Ramos (cell line): ENCODE data around the gene AHRR.
"Not testable (repeated sequence)": the region's sequence is repeated elsewhere in the genome, so short reads cannot be mapped to it uniquely, and the experiment has no call there.

Experiments
- in situ Hi-C: fragments of 300-500 bp; cut with MboI; formaldehyde crosslinking; loops from one replicate; pipeline ENCODE4 v1.14.3; 2022; ENCODE audit warnings: low sequenced_read_pairs; ENCODE audit not compliant: unreplicated experiment

The AHRR gene

DNA sequence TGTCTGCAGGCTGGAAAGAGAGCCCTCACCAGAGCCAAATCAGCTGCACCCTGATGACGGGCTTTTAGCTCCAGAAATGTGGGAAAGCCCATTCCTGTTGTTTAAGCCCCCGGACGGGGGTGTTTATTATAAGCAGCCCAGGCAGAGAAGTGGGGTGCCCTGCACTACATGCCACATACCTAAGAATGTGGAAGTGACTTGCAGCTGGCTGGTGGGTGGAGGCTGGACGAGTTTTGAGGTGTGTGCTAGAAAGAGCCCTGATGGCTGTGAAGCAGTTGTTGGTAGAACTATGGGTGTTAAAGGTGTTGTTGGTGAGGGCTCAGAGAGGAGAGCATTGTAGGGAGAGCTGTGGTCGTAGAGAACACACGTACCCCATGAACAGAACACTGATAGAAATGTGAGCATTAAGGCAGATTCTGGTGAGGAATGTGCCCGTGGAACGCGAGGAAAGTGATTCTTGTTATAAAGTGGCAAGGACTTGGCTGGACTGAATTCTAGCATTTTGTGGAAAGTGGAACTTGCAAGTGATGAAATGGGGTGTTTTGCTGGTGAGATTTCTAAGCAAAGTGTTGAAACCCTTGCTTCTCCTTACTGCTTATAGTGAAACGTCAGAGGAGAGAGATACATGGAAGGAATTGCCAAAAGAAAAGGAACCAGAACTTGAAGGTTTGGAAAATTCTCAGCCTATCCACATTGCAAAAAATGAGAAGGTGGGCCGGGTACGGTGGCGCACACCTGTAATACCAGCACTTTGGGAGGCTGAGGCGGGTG is 38.9 kb downstream of the AHRR start:
- in situ Hi-C loops = no loop called here

DNA sequence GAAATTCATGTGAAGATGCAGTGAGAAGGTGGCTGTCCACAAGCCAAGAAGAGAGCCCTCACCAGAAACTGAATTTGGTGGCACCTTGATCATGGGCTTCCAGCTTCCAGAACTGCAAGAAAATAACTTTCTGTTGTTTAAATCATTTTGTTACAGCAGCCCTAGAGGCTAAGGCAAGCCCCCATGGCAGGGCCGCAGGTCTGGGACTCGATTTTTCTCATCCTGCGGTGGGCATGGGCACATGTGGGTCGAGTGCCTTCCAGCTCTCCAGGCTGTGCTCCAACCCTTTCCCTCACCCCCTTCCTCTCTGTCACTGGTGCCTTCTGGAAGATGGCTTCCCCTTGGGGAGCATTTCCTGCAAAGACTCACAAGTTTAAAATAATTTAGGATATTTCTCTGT is 40.7 kb downstream of the AHRR start:
- in situ Hi-C loops = no loop called here

DNA sequence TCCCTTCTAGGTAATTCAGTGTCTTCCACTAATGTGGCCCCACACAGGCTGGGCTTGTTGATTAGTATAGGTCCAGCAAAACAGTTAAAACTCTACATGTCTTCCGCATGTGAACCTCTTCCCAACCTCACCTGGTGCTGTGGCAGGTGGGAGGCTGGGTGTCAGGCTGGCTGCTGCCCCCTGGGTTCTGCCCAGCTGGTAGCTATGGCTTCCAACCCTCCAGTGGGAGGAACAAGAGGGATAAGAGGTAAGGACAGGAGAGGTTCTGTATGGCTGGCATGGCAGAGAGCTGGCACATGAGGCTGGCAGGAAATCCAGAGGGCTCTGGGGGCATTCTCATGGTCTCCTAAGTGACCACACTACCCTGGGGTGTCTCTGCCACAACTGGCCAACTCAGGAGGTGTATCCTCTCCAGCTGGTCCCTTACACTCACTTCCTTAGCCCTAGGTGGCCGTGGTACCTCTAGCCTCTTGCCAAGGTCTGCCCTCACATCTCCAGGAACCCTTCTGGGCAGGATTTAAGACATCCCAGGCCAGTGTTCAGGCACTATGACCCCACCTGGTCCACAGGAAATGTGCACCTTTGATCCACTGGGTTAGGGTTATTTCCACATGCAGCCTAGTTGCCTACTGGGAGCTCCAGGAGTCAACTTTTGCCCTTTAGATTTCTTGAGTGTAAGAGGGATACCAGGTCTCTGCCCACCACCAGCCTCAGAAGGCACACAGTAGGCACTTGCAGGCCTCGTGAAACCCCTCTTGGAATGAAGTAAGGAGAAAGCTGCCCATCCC is 41.7 kb downstream of the AHRR start:
- in situ Hi-C loops = no loop called here

DNA sequence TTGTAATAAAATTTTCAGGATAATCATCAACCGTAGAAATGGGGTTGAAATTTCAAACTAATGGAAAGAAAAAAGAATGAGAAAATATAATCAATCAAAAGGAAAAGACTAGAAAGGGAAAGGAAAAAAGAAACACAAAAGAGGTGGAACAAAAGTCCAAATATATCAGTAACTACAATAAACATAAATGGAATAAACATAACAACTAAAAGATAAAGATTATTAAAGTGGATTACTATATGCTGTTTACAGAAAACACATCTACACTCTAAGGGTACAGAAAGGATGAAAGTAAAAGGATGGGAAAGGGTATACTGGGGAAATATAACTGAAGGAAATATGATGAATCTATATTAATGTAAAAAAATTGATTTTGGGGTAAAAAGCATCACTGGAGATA is 43.0 kb downstream of the AHRR start:
- in situ Hi-C loops = no loop called here

DNA sequence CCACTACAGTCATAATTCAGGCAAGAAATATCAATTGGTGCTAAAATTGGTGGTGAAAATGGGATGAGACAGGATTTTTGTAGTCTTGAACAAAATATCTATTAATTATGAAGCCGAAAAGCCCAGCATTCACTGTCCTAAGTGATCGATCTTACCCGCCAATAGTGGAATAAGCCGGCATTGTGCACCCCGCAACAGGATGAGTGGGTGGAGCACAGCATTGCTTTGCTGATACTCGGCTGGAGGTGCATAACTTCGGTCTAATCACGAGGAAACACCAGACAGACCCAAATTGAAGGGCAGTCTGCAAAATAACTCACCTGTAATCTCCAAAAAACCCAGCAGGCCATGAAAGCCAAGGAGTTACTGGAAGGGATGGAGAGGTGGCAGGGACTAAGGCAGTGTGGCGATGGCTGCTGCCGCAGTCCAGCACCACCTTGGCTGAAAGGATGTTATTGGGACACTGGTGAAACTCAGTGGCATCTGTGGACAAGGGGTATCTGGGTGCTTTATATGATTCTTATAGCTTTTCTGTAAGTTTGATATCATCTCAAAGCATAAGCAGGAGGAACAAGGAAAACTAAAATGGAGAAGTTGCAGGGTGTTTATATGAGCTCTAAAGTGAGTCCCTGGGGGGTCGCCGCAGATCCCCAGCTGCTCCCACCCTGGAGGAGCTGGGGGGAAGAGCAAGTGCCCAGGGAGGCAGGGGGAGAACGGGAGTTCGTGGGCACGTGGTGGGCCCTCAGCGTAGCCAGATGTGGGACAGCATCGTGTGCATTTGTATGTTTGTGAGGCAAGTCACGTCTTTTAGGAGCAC is 45.2 kb downstream of the AHRR start:
- in situ Hi-C loops = no loop called here

DNA sequence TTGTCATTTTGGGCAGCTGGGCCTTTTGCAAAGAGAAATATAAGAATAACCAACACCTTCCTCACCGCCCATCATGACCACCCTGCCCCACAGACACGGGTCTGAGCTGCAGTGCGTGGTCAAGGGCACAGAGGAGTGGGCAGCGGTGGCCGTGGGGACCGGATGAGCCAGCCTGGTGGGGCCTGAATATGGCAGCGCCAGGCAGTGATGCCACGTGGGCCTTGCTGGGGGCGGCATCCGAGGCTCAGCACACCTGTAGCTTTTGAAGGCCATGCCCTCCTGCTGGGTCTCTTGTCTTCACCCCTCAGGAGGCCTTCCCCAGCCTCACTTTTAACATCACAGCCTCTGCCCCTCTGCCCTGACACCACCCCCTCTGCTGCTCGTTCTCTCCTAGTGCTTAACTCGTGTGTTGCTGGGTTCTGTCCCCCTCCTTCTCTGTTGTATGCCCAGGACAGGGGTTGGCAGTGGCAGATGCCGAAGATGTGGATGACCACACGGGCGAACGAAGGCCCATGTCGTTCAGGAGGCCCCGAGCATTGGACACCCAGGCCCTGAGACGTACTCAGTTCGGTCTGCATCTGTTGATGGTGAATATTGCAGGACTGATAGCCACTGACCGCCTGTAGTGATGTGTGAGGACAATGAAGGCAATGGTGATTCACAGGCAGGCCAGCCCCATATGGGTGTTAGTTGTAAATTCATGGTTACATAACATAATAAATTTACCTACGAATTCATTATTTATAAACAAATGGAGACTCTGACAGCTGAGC is 46.0 kb downstream of the AHRR start:
- in situ Hi-C loops = no loop called here

DNA sequence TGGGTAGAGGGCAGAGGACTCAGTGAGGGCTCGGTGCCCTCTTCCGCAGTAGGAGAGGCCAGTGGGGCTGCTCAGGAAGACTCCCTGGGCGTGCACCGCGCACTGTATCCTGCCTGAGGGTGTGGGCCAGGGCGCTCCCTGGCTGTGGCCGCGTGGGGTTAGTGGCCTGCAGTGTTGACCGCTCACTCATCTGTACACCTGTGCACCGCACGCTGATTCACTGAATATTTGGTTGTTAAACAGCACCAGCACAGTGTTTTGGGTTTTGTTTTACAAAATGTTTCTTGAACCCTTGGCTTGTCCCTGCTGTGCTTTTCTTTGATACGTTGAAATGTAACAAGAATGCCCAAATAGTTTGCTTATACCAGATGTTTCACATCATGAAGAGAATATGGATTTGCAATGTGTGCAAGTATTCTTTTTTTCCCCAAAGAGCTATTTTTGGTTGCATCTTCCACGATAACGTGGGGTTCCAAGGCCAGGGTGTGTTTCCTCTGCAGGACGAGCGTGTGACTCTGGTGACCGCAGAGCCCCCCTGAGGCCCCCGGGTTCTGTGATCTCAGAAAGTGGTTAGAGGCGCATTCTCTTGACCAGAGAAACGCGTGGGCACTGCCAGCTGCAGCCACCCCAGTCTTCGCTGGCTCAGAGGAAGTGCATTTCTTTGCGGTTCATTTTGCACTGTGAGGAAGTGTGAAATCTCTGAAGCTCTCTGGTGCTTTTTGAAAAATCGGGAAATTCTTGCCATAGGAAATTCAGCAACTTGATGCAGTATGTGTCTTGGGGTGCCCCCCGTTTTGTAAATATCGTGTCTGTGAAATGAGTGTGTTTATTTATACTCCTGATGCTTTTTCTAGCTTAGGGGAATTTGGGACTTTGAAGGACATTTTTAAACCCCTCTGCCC is 46.9 kb downstream of the AHRR start:
- in situ Hi-C loops = no loop called here

DNA sequence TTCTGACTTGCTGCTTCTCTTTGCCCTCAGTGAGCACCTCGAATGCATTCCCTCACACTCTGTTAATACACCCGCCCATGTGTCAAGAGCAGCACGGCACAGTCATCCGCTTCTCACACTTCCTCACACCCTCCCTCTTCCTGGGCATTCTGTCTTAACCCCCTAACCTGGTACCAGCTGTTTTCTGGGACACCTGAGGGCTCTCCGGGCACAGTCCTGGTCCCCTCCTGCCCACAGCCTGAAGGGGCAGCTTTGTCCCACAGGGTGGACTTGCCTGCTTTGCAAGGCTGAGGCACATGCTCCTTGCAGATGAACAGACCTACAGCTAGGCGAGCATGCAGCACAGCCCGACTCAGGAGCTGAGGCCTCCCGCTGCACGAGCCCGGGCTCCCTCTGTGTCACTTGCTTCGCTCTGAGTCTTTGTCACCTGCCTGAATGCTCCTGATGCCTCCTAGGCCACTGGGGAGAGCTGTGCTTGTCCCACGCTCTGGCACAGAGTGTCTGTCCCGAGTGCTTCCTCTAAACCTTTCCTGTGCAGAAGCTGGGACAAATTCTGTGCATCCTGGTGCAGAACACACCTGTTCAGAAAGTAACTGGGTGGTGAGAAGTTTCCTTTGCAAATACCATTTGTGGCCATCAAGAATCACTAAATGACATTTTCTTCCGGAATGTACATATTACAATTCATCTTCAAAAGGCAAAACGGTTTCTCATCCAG is 47.8 kb downstream of the AHRR start:
- in situ Hi-C loops = no loop called here

DNA sequence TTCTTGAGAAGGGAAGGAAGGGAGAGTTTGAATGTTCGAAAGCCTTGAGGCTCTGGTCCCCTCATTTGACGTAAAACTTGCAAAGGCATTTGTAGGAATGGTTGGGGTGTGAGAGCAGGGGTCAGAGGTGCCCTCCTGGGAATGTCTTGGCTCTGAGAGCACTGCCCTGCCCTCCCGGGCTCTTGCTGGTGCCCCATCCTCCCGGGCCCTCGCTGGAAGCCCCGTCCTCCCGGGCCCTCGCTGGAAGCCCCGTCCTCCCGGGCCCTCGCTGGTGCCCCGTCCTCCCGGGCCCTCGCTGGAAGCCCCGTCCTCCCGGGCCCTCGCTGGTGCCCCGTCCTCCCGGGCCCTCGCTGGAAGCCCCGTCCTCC is 48.3 kb downstream of the AHRR start:
- in situ Hi-C loops = not testable (repeated sequence)

DNA sequence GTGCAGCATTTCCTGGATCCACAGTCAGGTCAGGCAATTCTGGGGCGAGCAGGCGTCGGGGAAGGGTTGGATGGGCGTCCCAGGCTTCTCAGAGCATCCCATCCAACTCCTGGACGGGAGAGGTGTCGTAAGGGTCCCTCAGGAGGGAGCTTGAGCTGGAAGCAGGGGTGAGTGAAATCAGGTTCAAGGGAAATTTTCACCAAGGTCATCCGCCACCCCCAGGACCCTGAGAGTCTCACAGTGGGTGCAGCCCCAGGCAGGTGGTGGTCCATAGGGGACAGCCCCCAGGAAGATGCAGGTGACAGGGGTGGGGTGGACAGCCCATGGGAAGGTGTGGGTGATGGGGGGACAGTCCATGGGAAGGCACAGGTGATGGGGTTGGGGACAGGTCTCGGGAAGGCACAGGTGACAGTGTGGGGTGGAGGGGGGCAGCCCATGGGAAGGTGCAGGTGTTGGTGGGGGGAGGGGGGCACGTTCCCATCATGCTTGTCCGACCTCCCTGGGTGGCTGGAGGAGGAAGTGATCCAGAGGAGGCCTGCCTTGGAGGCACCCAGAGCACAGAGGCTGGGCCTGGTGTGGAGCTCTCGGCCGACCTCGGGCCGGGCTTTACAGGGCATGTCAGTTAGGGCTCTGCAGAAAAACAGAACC is 48.9 kb downstream of the AHRR start:
- in situ Hi-C loops = no loop called here

DNA sequence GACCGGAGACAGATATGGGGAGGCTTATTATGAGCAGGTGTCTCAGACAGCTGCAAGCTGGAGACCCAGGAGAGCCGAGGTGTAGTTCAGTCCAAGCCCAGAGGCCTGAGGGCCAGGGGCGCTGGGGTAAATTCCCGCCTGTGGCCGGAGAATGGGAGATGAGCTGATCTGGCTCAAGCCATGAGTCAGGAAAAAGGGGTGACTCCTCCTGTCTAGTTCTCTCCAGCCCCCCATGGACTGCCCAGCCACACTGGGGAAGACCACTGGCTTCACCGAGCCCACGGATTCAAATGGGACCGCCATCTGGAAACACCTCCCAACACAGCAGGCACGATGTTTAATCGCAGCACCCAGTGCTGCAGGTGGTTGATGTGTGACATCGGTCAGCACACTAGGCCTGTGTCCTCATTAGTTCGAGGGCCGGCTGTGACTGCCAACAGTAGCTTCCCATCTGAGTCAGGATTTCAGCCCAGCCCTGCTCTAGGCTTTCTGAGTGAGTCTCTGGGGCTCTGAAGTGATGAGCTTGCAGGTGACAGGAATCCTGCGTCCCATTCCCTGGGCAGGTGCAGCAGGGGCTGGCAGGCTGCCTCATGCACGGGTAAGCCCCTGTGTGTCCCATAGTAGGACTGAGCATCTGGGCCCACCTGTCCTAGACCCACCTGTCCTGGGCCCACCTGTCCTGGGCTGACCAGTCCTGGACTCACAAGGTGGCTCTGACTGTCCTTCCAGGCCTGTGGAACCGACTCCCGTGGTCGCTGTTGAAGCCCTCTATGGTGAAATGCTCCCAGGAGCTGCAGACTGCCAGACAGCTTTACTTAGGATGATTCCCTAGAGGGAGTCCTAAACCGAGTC is 49.7 kb downstream of the AHRR start:
- in situ Hi-C loops = no loop called here

DNA sequence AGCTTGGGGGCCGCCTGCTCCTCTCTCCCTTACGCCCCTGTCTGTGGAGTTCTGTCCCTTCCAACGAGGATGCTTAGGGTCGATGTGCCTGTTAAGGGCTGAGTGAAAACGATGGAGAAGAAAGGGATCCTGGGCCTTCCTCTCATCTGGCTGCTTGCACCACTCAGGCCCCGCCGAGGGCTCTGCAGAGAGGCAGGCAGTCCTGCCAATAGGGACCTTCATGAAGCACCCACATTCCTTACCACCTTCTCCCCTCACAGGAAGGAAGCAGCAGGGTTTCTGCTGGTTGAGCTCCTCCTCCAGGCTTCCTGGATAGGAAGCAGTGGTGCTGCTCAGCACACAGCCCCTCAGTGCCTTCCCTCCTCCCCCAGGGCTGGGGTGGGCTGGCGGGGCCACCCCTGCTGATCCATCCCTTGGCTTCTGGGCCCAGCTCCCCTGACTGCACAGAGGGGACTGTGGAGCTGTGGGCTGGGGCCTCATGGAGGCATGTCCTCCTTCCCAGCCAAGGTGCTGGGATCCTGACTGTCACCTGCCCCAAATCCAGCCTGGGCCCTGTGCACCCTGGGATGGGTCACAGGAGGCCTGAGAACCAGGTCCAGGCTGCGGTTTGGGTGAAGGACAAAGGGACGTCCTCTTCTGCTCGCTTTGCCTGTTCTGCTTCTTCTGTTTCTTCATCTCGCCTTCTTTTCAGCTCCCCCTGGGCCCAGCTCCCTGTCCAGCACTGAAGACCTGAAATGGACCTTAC is 50.5 kb downstream of the AHRR start:
- in situ Hi-C loops = no loop called here

DNA sequence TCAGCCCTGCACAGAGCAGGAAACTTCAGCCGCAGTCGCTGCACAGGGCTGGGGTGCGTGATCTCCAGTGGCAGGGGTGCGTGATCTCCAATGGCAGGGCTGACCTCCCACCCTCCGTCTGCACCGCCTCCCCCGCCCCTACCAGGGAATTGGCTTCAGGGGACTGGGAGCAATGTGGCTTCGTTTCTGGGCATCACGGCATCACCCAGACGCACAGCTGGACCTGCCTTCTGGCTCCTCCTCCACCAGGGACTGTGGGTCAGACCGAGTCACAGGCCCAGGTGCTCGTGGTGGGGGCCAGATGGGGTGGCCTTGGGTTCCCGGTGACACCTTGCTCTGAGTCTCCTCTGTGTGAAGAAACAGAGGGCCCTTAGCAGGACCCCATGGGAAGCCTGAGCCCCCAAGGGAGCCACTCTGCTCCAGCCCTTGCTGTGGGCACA is 51.1 kb downstream of the AHRR start:
- in situ Hi-C loops = no loop called here

DNA sequence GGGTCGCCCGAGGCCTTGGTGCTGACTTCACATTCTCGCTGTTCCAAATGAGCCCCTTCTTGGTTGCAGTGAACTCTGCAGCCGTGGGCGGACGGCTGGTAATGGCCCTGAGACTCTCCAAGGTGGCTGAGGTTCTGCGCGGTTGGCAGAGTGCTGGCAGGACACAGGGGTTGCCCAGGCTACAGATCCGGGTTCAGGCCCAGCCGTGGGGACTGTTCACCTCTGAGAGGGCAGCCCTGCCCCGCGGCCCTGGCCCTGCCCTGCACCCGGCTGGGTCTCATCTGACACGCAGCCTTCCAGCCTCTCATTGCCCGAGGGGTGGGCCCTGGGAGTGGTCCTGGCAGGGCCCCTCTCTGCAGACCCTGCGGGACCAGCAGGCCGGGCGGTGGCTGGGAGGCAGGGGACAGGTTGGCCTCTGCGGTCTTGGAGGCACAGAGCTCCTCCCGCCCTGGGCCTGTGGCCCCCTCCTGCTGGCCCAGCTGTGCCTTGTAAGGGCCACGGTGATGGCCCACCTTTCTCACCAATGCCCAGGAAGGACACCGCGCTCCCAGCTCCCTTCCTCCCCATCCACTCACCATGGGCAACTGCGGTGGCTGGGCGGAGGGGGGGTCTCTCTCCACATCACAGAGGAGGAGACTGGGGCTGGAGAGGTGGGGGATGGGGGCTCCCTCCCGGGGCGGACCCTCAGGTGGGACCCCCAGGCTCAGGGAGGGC is 51.6 kb downstream of the AHRR start:
- in situ Hi-C loops = no loop called here

DNA sequence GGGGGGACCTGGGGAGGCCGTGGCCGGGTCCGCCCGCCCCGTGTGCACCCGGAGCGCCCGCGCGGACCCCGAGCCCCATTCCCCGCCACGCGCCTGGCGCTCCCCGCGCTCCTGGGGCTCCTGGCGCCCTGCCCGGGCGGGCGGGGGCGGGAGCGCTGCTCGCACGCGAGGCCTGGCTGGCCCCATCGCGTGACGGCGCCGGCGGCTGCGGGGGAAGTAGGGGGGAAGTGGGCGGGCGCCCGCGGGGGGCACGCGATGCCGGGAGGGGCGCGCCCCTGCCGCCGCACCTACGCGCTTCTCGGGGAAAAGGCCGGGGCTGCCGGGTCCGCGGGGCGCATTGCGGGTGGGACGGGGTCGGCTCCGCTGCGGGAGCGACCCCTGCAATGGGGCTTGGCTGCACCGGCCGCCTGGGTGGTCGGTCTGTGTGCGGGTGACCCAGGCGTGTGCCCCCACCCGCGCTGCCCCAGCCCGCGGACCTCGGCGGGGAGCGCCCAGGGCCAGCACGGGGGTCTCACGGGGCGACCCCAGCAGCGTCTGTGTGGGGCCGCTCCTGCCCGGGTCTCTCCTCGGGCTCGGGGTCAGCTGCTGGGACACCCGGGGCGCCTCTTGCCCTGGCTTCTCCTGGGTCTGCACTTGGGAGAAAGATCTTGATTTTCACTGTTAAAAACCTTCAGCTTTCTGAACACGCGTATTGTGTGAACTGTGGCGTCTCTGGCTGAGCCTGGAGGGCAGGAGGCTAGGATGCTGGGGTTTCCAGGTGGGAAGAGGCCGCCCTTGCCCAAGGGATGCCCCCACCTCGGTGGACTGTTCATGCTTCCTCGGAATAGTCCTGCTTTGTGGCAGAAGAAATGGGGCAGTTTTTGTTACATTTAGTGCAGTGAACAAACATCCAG is 52.4 kb downstream of the AHRR start:
- in situ Hi-C loops = no loop called here
